ENCODE measurements around the gene RBM24.
"Not testable (repeated sequence)": the region's sequence is repeated elsewhere in the genome, so short reads cannot be mapped to it uniquely, and the experiment has no call there.

RBM24 gene

GRCh38 chr6:17299222-17299621, 18.1 kb downstream of the RBM24 start:
- H3K4me3 ChIP-seq (ENCODE audit: low read depth, low read length), result no peak overlapping the region
- TF ChIP-seq POLR2A (IDR thresholded peaks at IDR 0.05; ENCODE audit: extremely low read depth, insufficient read length) (no peak), MYC (IDR thresholded peaks at IDR 0.05; ENCODE audit: low read depth, low read length) (no peak), CTCF (IDR thresholded peaks at IDR 0.05; ENCODE audit: low read depth, low read length) (no peak)
- TF ChIP-seq, protein P1, sequence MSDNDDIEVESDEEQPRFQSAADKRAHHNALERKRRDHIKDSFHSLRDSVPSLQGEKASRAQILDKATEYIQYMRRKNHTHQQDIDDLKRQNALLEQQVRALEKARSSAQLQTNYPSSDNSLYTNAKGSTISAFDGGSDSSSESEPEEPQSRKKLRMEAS (IDR thresholded peaks at IDR 0.05; ENCODE audit: low read depth, low read length), result no peak
- no peak for DNase-seq (ENCODE audit: low read depth)

GRCh38 chr6:17299750-17300149, 18.6 kb downstream of the RBM24 start:
- TF ChIP-seq MYC (IDR thresholded peaks at IDR 0.05; ENCODE audit: low read depth, low read length) (no peak), POLR2A (IDR thresholded peaks at IDR 0.05; ENCODE audit: extremely low read depth, insufficient read length) (no peak)
- no peak overlapping the region for H3K4me3 ChIP-seq (ENCODE audit: low read depth, low read length)
- DNase-seq (ENCODE audit: low read depth), result no peak

DNA sequence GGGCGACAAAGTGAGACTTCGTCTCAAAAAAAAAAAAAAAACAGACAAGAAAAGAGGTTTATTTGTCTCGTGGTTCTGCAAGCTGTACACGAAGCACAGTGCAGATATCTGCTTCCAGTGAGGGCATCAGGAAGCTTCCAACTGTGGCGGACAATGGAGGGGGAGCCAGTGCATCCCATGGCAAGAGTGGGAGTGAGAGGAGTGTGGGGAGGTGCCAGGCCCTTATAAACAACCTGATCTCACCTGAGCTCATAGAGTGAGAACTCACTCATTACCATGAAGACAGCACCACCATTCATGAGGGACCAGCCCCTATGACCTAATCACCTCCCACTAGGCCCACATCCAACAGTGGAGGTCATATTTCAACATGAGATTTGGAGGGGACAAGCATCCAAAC, 19.5 kb downstream of the RBM24 start:
- TF ChIP-seq MYC (IDR thresholded peaks at IDR 0.05; ENCODE audit: low read depth, low read length), result no peak
- TF ChIP-seq, protein P1 (IDR thresholded peaks at IDR 0.05; ENCODE audit: low read depth, low read length), result no peak
- no peak for TF ChIP-seq POLR2A (IDR thresholded peaks at IDR 0.05; ENCODE audit: extremely low read depth, insufficient read length)
- DNase-seq (ENCODE audit: low read depth), result no peak
- no peak overlapping the region for H3K4me3 ChIP-seq (ENCODE audit: low read depth, low read length)

DNA sequence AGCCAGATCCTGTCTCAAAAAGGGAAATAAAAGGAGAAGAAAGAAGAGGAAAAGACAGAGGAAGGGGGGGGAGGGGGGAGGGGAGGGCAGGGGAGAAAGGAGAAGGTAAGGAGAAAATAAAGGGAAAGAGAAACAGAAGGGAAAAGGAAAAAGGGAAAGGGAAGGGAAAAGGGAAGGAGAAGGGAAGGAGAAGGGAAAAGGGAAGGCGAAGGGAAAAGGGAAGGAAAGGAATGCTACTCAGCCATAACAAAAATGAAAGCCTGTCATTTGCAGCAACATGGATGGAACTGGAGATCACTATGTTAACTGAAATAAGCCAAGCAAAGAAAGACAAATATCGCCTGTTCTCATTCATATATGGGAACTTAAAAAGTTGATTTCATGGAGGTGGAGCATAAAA, 22.3 kb downstream of the RBM24 start:
- no peak for DNase-seq (ENCODE audit: low read depth)
- TF ChIP-seq, protein P1 (IDR thresholded peaks at IDR 0.05; ENCODE audit: low read depth, low read length), result no peak
- no peak for TF ChIP-seq CTCF (IDR thresholded peaks at IDR 0.05; ENCODE audit: low read depth, low read length)
- TF ChIP-seq POLR2A (IDR thresholded peaks at IDR 0.05; ENCODE audit: extremely low read depth, insufficient read length), result no peak
- TF ChIP-seq MYC (IDR thresholded peaks at IDR 0.05; ENCODE audit: low read depth, low read length), result no peak
- no peak overlapping the region for H3K4me3 ChIP-seq (ENCODE audit: low read depth, low read length)

DNA sequence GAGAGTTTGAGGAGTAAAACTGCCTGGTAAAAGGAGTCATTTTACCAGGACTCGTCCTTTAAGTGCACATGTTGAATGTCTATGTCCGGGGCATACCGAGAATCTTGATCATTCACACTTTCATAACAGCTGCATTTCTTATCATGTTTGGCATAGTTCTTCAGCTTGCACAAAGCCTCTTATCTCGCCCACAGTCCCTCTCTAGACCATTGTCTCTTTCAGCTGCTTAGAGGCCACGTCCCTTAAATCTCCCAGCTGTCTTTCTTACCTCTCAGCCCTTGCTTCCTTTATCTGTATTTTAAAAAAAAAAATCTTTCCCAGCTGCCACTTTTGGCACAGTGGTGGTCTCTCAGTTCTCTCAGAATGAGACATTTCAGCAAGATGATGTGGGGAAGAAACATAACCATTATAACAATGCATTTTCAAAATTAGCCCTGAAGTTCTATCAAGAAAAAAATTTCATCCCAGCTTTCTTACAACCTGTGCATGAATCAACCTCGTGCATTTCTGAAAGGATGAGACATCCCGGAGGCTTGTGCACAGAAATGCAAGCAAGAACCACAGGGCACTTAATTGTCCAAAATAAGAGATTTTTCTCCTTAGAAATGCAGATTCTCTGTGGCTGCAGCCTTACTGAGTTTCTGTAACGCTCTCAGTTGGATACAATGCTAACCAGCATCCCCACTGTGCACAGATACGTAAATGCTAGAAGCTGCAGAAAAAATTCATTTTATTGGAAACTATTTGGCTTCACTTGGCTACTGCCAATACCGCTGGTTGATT, 24.2 kb downstream of the RBM24 start:
- DNase-seq (ENCODE audit: low read depth), result no peak
- TF ChIP-seq POLR2A (IDR thresholded peaks at IDR 0.05; ENCODE audit: extremely low read depth, insufficient read length) (no peak), CTCF (IDR thresholded peaks at IDR 0.05; ENCODE audit: low read depth, low read length) (no peak), MYC (IDR thresholded peaks at IDR 0.05; ENCODE audit: low read depth, low read length) (no peak)
- TF ChIP-seq, protein P1 (IDR thresholded peaks at IDR 0.05; ENCODE audit: low read depth, low read length), result no peak
- no peak overlapping the region for H3K4me3 ChIP-seq (ENCODE audit: low read depth, low read length)

DNA sequence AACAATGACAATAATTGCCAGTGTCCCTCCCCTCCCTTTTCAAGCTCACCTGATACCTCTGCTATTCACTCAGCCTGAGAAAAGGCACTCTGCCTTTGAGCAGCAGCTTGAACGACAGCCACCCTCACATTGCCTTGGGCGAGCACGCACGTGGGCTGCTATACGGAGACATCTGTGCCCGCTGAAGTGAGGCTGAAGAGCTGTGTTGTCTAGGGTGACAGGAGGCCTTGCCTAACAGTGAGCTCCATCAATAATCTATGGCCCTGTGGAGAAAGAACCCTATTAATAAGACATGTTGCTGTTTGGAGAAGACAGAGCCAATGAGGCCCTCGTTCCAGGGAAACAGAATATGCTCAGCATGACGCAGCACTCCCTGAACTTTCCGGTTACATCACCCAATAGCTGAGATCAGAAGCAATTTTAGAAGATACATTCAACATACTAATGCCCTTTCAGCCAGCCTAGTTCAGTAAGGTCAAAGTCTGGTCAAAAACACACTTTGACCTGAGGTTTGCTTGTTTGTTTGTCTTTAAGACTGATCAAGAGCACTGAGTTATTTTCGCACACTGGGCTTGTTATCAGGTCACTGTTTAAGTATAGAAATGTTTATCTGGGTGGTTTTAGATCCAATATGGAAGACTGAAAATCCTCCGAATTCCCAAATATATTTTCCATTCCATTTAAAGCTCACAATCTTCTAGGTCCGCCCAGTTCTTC, 30.6 kb downstream of the RBM24 start:
- DNase-seq (ENCODE audit: low read depth), result no peak
- no peak overlapping the region for H3K4me3 ChIP-seq (ENCODE audit: low read depth, low read length)
- TF ChIP-seq MYC (IDR thresholded peaks at IDR 0.05; ENCODE audit: low read depth, low read length) (no peak), POLR2A (IDR thresholded peaks at IDR 0.05; ENCODE audit: extremely low read depth, insufficient read length) (no peak), CTCF (IDR thresholded peaks at IDR 0.05; ENCODE audit: low read depth, low read length) (no peak)
- TF ChIP-seq, protein P1 (IDR thresholded peaks at IDR 0.05; ENCODE audit: low read depth, low read length), result no peak

- H3K4me3 ChIP-seq (ENCODE audit: low read depth, low read length); DNase-seq (ENCODE audit: low read depth): not testable (repeated sequence)
These were observed 32.1 kb downstream of the RBM24 start for GRCh38 chr6:17313238-17313637.
